T-helper 17 cell (primary cell): ENCODE measurements around the gene GORAB. TPM values are rescaled to one million over a fixed set of nuclear protein-coding genes. Genes with fewer than 3 reads are reported as not detected.

Experiments used
- ATAC-seq: fragments of 150-1000 bp; cut with Tn5 transposase; 2 replicates; pipeline ENCODE4 v1.10.0; 2021; ENCODE audit warnings: mild to moderate bottlenecking, moderate library complexity
- DNase-seq, 3 donors: peaks; one replicate each; pipeline versions ENCODE4 v3.0.0 to v3.0.0-alpha.2; 2020 to 2021
- H3K9me3 ChIP-seq: one replicate; pipeline ENCODE4 v1.7.0; 2013; ENCODE audit warnings: low read length, mild to moderate bottlenecking; ENCODE audit not compliant: control insufficient read depth, poor library complexity, severe bottlenecking
- H3K27ac Mint-ChIP-seq: one replicate; pipeline ENCODE4 v1.8.0; 2022; ENCODE audit warnings: mild to moderate bottlenecking, moderate library complexity, mixed read lengths
- H3K27me3 Mint-ChIP-seq: one replicate; pipeline ENCODE4 v1.8.0; 2022; ENCODE audit warnings: mixed read lengths
- H3K36me3 Mint-ChIP-seq: one replicate; pipeline ENCODE4 v1.8.0; 2022; ENCODE audit warnings: low read depth, mixed read lengths
- H3K4me1 Mint-ChIP-seq: one replicate; pipeline ENCODE4 v1.8.0; 2022; ENCODE audit warnings: mild to moderate bottlenecking, mixed read lengths
- H3K4me3 Mint-ChIP-seq: one replicate; pipeline ENCODE4 v1.8.0; 2022; ENCODE audit warnings: mild to moderate bottlenecking, moderate library complexity, mixed read lengths
- total RNA-seq, 4 donors: library from RNA in 2 of 4; stranded (reverse) in 2 of 4; gene quantifications; one replicate each; pipeline ENCODE4 v1.2.3 and lab custom pipeline; 2022 to 2026

The GORAB gene
- total RNA-seq, 2 donors from 2014 or later: 20.0 to 20.7 TPM

DNA sequence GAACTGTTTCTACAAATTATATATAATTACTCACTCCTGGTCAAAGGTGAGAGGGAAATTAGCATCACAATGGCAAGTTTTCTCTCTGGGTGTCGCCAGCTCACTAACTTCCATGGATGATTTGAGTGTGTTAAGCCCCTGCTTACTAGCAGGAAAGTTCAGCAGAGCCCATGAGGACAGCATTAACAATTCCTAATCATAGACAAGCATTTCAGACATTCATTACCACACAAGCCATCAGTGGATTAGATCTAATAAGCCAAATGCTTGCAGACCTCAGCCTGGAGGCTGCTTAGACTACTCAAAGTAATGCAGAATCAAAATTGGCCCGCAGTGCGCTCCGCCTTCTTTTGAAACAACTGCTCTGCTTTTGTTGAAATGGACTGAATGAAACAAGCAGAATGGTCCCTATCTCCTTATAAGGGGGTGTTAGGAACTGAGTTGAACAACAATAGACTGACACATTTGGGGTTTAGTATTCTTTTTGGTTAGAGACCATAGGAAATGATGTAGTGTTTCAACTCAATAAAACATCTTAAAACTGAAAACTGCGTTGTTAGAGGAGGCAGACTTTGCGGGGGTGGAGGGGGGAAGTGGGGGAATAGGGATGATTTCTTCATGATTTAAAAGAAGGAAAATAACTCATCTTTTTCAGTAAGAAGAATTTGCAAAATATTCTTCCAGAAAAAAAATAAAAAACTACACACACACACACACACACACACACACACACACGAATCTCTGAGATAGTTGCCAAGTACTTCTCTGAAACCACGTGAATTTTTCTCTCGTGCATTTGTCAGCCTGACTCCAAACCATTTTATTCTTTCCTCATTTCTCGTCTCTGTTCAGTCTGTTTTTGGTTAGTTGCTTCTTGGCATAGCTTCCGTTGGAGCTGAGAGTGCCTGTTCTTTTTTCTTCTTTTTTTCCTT is 54.6 kb downstream of the GORAB start:
- Mint-ChIP-seq H3K4me1 (peaks cover 3% of the 10 kb centered on the region), H3K27me3 (peaks cover 45% of the 10 kb centered on the region), H3K4me3 (no peak overlapping the region), H3K27ac (no peak overlapping the region), H3K36me3 (peaks cover 2% of the 10 kb centered on the region)
- DNase-seq (no peak), ATAC-seq (no peak)
- no peaks in the 10 kb centered on the region for H3K9me3 ChIP-seq

DNA sequence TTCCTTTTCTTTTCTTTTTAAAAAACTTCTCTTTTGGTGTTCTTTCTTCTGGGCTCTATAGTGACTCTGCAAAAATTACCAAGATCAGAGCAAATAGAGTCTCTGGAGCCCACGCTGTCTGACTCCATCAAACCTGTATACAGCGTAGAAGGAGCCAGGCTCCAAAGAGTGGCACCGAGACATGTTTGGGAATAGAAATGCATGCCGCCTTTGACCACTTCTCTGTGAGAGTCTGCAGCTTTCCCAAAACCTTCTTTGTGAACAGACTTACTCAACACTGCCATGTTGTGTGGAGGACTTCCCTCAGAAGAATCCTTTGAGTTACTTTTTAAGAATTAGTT is 55.3 kb downstream of the GORAB start:
- H3K9me3 ChIP-seq: no peaks in the 10 kb centered on the region
- no peak for ATAC-seq
- no peak for DNase-seq
- Mint-ChIP-seq H3K27ac (no peak overlapping the region), H3K27me3 (peaks cover 44% of the 10 kb centered on the region), H3K4me3 (no peak overlapping the region), H3K4me1 (peaks cover 3% of the 10 kb centered on the region), H3K36me3 (peaks cover 2% of the 10 kb centered on the region)

DNA sequence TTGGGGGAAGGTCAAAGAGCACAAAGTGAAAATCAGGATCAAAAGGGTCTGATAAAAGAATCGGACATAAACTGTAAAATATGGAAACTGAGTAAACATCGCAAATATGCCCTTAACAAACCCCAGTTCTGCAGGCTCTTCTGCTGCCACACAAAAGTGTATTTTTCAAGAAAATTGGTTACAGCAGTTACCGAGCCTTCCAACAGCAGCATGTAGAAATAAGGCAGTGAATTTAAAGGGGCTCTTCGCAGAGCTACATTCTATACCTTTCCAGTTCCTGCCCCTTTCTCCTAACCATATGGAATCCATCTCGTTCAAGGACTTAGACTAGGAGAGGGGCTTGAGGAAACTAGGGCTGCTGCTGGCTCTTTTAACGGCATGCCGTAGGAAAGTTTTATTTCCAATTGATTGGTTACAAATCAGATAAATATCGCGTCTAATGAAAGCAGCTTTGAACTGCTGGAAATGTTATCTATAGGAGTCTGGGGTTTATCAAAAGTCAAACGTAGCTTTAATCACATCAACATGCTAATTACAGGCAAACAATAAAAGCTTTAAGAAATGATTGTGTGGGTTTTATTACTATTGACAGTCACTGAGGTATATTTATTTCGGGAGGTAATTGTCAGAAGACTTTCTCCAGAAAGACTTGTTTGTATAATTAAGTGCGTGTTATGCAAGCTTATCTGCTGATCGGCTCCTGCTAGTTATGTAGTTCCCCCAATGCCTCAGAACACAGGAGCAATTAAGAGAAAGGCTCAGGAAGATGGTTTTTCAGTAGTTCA is 59.1 kb downstream of the GORAB start:
- H3K27me3 Mint-ChIP-seq: peaks cover 43% of the 10 kb centered on the region
- no peak overlapping the region for H3K27ac Mint-ChIP-seq
- peaks cover 5% of the 10 kb centered on the region for H3K4me1 Mint-ChIP-seq
- ATAC-seq (no peak), DNase-seq (no peak)
- H3K4me3 Mint-ChIP-seq: no peak overlapping the region
- H3K9me3 ChIP-seq: no peaks in the 10 kb centered on the region
- H3K36me3 Mint-ChIP-seq: peaks cover 2% of the 10 kb centered on the region

DNA sequence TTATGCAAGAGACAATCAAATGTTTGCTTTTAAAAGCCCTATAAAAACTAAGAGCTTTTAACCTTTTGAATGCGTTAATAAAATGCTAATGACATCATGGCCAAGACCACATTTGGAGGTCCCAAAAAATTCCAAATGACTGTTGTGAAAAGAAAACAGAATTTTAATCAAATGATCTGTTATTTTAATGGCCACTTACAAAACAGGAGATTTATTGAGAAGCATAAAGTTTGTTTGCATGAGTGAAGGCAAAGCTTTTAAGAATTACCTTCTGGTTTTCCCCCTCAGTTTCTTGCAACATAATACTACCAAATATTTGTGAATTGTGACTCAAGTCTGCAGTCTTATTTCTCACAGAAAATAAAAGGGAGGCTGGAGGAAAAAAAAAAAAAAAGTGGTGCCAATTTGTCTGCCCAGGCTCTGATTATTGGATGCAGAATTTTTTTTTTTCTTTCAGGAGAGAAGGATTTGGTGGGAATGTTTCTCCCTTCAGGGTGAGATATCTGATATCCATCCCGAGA is 60.7 kb downstream of the GORAB start:
- no peaks in the 10 kb centered on the region for H3K9me3 ChIP-seq
- no peak for ATAC-seq
- Mint-ChIP-seq H3K4me1 (peaks cover 2% of the 10 kb centered on the region), H3K27ac (no peak overlapping the region), H3K4me3 (no peak overlapping the region), H3K36me3 (no peaks in the 10 kb centered on the region), H3K27me3 (peaks cover 30% of the 10 kb centered on the region)
- no peak for DNase-seq

DNA sequence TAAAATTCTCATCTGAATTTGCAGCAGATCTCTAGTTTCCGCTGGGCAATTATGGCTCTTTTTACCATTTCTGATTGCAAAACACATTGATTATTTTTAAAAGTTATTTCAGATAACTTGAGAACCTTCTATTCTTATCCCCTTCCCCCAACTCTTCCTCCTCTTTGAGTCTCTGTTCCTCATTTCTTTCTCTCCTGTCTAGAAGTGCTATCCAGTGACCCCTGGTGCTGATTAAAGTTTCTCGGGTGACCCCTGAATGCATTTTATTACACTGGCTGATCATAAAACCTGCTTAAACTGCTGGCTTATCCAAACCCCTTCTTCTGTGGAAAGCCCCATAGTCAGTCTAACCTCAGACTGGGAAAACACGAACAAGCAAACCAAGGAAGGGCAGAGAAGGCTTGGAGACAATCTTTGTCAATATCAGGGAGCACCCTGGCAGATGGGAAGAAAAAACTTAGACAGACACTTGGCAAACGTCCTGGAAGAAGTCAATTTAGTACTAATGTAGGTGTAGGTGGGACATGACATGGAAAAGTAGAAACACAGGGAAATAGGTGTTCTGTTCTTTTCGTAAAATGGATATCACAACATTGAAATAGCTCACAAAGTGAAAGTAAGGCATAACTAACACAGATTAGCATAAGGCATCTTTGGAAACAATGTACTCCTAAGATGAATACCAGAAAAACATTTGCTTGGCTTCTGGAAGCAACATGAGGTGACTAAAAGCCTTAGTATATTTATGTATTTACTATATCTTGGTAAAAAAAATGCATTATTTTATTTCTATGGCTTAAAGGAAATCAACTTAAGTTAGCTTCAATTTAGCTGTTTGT is 61.4 kb downstream of the GORAB start:
- H3K9me3 ChIP-seq: no peaks in the 10 kb centered on the region
- Mint-ChIP-seq H3K4me1 (peaks cover 2% of the 10 kb centered on the region), H3K27me3 (peaks cover 28% of the 10 kb centered on the region), H3K4me3 (no peak overlapping the region), H3K36me3 (no peaks in the 10 kb centered on the region), H3K27ac (no peak overlapping the region)
- no peak for DNase-seq
- ATAC-seq: no peak

DNA sequence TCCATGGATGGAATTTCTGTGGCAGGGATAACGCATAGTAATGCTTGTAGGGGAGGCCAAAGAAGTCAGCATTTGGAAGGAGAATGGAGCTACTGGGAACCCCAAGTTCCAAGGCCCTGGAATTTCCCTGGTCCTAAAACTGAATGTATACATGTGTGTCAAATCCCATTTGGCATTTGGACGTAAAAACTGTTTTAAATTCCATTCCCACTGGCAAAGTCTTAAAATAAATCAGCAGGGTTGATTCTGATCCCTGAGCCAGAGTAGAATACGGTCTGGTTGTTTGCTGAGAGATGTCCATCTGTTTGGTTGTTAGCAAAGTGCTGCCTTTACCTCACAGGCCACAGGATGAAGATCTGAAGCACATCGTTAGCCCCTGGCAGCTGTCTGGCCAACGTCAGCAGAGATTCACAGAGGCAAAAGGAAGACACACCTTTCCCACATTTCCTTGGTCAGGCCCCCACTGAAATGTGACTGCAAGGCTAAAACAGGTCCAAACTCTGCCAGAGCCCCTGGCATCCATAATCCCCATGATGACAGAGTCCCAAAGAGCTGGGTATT is 62.2 kb downstream of the GORAB start:
- no peaks in the 10 kb centered on the region for H3K36me3 Mint-ChIP-seq
- H3K4me3 Mint-ChIP-seq: no peak overlapping the region
- H3K27ac Mint-ChIP-seq: no peak overlapping the region
- DNase-seq (no peak), ATAC-seq (no peak)
- peaks cover 28% of the 10 kb centered on the region for H3K27me3 Mint-ChIP-seq
- no peaks in the 10 kb centered on the region for H3K9me3 ChIP-seq
- peaks cover 2% of the 10 kb centered on the region for H3K4me1 Mint-ChIP-seq

DNA sequence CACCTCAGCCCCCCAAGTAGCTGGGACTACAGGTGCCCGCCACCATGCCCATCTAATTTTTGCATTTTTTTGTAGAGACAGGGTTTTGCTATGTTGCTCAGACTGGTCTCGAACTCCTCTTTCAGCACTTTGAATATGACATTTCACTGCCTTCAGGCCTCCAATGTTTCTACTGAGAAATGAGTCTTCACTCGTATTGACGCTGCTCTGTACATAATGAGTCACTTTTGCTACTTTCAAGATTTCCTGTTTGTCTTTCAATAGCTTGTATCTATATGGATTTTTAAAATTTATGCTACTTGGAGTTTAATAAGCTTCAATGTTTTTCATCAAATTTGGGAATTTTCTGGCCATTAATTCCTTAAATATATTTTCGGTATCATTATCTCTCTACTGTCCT is 64.7 kb downstream of the GORAB start:
- H3K4me1 Mint-ChIP-seq: peaks cover 2% of the 10 kb centered on the region
- no peak overlapping the region for H3K27ac Mint-ChIP-seq
- DNase-seq (no peak), ATAC-seq (no peak)
- no peak overlapping the region for H3K4me3 Mint-ChIP-seq
- peaks cover 14% of the 10 kb centered on the region for H3K27me3 Mint-ChIP-seq
- no peaks in the 10 kb centered on the region for H3K9me3 ChIP-seq
- no peaks in the 10 kb centered on the region for H3K36me3 Mint-ChIP-seq

DNA sequence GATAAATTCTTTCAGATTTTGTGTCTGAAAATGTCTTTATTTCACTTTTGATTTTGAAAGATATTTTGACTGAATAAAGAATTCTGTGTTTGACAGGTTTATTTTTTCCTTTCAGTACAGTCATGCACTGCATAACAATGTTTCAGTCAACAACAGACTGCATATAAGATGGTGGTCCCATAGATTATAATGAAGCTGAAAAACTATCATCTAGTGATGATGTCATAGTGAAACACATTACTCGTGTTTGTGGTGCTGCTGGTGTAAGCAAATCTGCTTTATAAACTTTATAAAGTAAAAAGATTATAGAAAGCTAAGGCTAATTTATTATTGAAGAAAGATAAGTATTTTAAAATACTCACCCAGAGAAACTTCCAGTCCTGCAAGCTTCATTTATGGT is 66.7 kb downstream of the GORAB start:
- no peak overlapping the region for H3K4me3 Mint-ChIP-seq
- H3K4me1 Mint-ChIP-seq: no peaks in the 10 kb centered on the region
- no peak overlapping the region for H3K27ac Mint-ChIP-seq
- DNase-seq (no peak), ATAC-seq (no peak)
- H3K27me3 Mint-ChIP-seq: peaks cover under 1% of the 10 kb centered on the region
- H3K36me3 Mint-ChIP-seq: no peaks in the 10 kb centered on the region
- H3K9me3 ChIP-seq: no peaks in the 10 kb centered on the region

DNA sequence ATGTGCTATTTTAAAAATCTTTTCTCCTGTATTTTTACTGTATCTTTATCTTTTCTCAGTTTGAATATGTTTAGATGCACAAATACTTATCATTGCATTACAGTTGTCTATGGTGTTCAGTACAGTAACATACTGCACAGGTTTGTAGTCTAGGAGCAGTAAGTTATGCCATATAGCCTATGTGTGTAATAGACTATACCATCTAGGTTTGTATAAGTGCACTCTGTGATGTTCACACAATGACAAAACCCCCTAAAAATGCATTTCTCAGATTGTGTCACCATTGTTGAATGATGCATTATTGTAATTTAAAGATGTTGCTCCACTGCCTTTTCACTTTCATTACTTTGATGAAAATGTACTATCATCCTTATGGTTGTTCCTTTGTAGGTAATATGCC is 67.1 kb downstream of the GORAB start:
- no peaks in the 10 kb centered on the region for H3K9me3 ChIP-seq
- H3K36me3 Mint-ChIP-seq: no peaks in the 10 kb centered on the region
- H3K4me1 Mint-ChIP-seq: no peaks in the 10 kb centered on the region
- H3K4me3 Mint-ChIP-seq: no peak overlapping the region
- no peak overlapping the region for H3K27ac Mint-ChIP-seq
- no peak for DNase-seq
- no peaks in the 10 kb centered on the region for H3K27me3 Mint-ChIP-seq
- ATAC-seq: no peak

DNA sequence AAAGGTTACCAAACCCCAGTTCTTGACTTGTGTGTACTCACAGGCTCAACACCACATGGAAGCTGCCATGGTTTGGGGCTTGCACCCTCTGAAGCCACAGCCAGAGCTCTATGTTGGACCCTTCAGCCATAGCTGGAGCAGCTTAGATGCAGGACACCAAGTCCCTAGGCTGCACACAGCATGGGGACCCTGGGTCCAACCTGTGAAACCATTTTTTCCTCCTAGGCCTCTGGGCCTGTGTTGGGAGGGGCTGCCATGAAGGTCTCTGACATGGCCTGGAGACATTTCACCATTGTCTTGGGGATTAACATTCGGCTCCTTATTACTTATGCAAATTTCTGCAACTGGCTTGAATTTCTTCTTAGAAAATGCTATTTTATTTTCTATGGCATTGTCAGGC is 69.9 kb downstream of the GORAB start:
- DNase-seq (no peak), ATAC-seq (no peak)
- no peaks in the 10 kb centered on the region for H3K9me3 ChIP-seq
- H3K27ac Mint-ChIP-seq: no peak overlapping the region
- no peak overlapping the region for H3K4me3 Mint-ChIP-seq
- no peaks in the 10 kb centered on the region for H3K27me3 Mint-ChIP-seq
- H3K4me1 Mint-ChIP-seq: no peaks in the 10 kb centered on the region
- peaks cover 2% of the 10 kb centered on the region for H3K36me3 Mint-ChIP-seq
